ENCODE measurements around the gene SPACDR. TPM values are rescaled to one million over a fixed set of nuclear protein-coding genes. Genes with fewer than 3 reads are reported as not detected.
"Not testable (repeated sequence)": the region's sequence is repeated elsewhere in the genome, so short reads cannot be mapped to it uniquely, and the experiment has no call there.

The SPACDR gene
- total and polyA plus RNA-seq, 9 of the 15 experiments (the other 6 are each of a cell fraction or from before 2014, with no cell fraction given): 0.07 to 0.55 (median 0.14) TPM; not detected in 1

GRCh38 chr7:100455206-100455605 lies 8.9 kb downstream of the SPACDR start:
- in situ Hi-C loops (cut with MboI): loop anchor here (25.0 kb wide), 1 partner anchor 107 kb away; the partner anchor contains the start of gene SAP25
- POLR2A ChIA-PET: interaction anchor here (0.9 to 3.3 kb wide), 6 partner anchors 9 to 108 kb away, joined by 3 to 20 read pairs (median 8); partner anchors contain the start of genes MEPCE and ZCWPW1
- Histone ChIP-seq H3K9me1 (ENCODE audit: control insufficient read depth, insufficient read depth, low read length) (no peaks in the 10 kb centered on the region), H3K27ac (ENCODE audit: extremely low read depth, low read depth, low read length) (no peak overlapping the region), H3K4me3 (no peak overlapping the region), H3K36me3 (ENCODE audit: control insufficient read depth, insufficient read depth, low read length) (no peaks in the 10 kb centered on the region), H3K9me3 (replicated peaks; ENCODE audit: control insufficient read depth, insufficient read depth, low read depth, low read length) (no peaks in the 10 kb centered on the region), H3K79me2 (ENCODE audit: control insufficient read depth, insufficient read depth, low read length) (peaks cover 2% of the 10 kb centered on the region; the same call in 2 of the 3 replicates), H3K9ac (ENCODE audit: insufficient read depth in 1 of 2, low read depth in 2 of 2, low read length in 2 of 2) (no peak overlapping the region; a peak in 1 of 4 replicates), H2AFZ (ENCODE audit: low read depth, low read length) (peak overlapping the region; percentile 46; the same call in 1 of the 2 replicates), H3K27me3 (ENCODE audit: control insufficient read depth in 2 of 2, insufficient read depth in 2 of 2, low read length in 2 of 2) (no peaks in the 10 kb centered on the region), H3K4me1 (replicated peaks in 1 of 2; ENCODE audit: control insufficient read depth in 2 of 2, insufficient read depth in 2 of 2, low read length in 2 of 2) (peaks cover 3 to 23% of the 10 kb centered on the region in 2 experiments; a peak in 3 of 5 replicates), H3K4me2 (ENCODE audit: insufficient read depth, low read length) (no peak overlapping the region), H4K20me1 (replicated peaks; ENCODE audit: control insufficient read depth, insufficient read depth, low read length) (no peaks in the 10 kb centered on the region)
- BruUV-seq (replicated peaks): no TSS peak
- TF ChIP-seq DEAF1 (CRISPR knock-in tag; IDR thresholded peaks at IDR 0.05): no peak
- peak; percentile 27; the same call in 1 of the 2 replicates for TF ChIP-seq ZNF121 (CRISPR knock-in tag; conservative IDR thresholded peaks at IDR 0.05)
- FAIRE-seq (no peak), ATAC-seq (no peak), DNase-seq (ENCODE audit: extremely low read depth in 1 of 4, low spot score in 3 of 4) (no peak)
- 61% methylated on average over 3 of the region's 3 CpGs for WGBS (ENCODE audit: insufficient coverage, low coverage, missing lambda C conversion rate)
- intact Hi-C loops (cut with micrococcal nuclease): no loop called here
- CTCF ChIA-PET (ENCODE audit: low intra/inter-chr PET ratio): interaction anchor here (0.9 kb wide), 1 partner anchor 11 kb away, joined by 3 read pairs; no protein-coding TSS in a partner anchor

DNA sequence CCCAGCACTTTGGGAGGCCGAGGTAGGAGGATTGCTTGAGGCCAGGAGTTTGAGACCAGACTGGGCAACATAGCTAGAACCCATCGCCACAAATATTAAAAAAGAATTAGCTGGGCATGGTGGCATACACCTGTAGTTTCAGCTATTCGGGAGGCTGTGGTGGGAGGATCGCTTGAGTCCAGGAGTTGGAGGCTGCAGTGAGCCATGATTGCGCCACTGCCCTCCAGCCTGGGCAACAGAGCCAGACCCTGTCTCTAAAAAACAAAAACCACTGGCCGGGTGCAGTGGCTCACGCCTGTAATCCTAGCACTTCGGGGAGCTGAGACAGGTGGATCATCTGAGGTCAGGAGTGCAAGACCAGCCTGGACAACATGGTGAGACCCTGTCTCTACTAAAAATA lies 10.2 kb downstream of the SPACDR start:
- H3K9me3 ChIP-seq (replicated peaks; ENCODE audit: control insufficient read depth, insufficient read depth, low read depth, low read length); H3K4me2 ChIP-seq (ENCODE audit: insufficient read depth, low read length); H3K27me3 ChIP-seq (ENCODE audit: control insufficient read depth in 2 of 2, insufficient read depth in 2 of 2, low read length in 2 of 2); H3K27ac ChIP-seq (ENCODE audit: extremely low read depth, low read depth, low read length); H3K79me2 ChIP-seq (ENCODE audit: control insufficient read depth, insufficient read depth, low read length); BruUV-seq (replicated peaks); FAIRE-seq; ATAC-seq; intact Hi-C loops (cut with micrococcal nuclease); H3K4me3 ChIP-seq; CTCF ChIA-PET (ENCODE audit: low intra/inter-chr PET ratio); H4K20me1 ChIP-seq (replicated peaks; ENCODE audit: control insufficient read depth, insufficient read depth, low read length); H3K9ac ChIP-seq (ENCODE audit: insufficient read depth in 1 of 2, low read depth in 2 of 2, low read length in 2 of 2); H3K36me3 ChIP-seq (ENCODE audit: control insufficient read depth, insufficient read depth, low read length); H2AFZ ChIP-seq (ENCODE audit: low read depth, low read length); H3K9me1 ChIP-seq (ENCODE audit: control insufficient read depth, insufficient read depth, low read length); DNase-seq (ENCODE audit: extremely low read depth in 1 of 4, low spot score in 3 of 4); TF ChIP-seq CEBPG (tag; conservative IDR thresholded peaks at IDR 0.05 in 1 of 2, IDR thresholded peaks at IDR 0.05 in 1 of 2): not testable (repeated sequence)
- 81% methylated on average over 8 of the region's 8 CpGs for WGBS (ENCODE audit: insufficient coverage, low coverage, missing lambda C conversion rate)
- H3K4me1 ChIP-seq (replicated peaks in 1 of 2; ENCODE audit: control insufficient read depth in 2 of 2, insufficient read depth in 2 of 2, low read length in 2 of 2): peaks cover 3 to 31% of the 10 kb centered on the region in 2 experiments; a peak in 3 of 5 replicates
- POLR2A ChIA-PET: interaction anchor here (0.7 to 3.3 kb wide), 4 partner anchors 12 to 30 kb away, joined by 3 to 20 read pairs (median 6); partner anchors contain the start of genes MEPCE, NYAP1 and ZCWPW1
- in situ Hi-C loops (cut with MboI): loop anchor here (25.0 kb wide), 1 partner anchor 108 kb away; the partner anchor contains the start of gene SAP25
- TF ChIP-seq ZNF121 (CRISPR knock-in tag; conservative IDR thresholded peaks at IDR 0.05) (peak; percentile 79), CEBPB (tag; IDR thresholded peaks at IDR 0.05) (peak; percentile 47; the same call in 1 of the 2 replicates), CEBPG (CRISPR knock-in tag; IDR thresholded peaks at IDR 0.05) (peak; percentile 31; the same call in 1 of the 2 replicates)

Data from K562 (cell line).